ENCODE results near the gene ALOXE3. TPM values are rescaled to one million over a fixed set of nuclear protein-coding genes. Genes with fewer than 3 reads are reported as not detected.
A peak's percentile ranks its signal among the peaks of the same experiment; 100 is the strongest.

The ALOXE3 gene
- total RNA-seq, 6 donors from 2014 or later: not detected

DNA sequence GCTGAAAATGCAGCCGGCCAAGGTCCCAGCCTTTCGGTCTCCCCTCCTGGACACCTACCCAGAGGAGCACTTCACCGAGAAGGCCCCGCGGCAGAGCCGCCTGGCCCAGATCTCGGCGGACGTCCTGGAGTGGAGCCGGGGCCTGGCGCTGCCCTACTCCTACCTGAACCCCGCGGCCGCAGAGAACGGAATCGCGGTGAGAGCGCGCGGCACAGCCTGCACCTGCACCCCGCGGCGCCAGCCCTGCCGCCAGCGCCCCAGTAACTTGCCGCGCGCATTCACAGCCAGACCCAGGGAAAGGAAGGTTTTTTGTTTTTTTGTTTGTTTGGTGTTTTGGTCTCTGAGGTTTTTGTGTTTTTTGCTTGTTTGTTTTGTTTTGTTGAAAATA is 46.0 kb downstream of the ALOXE3 start:
- peaks cover 0 to 34% (median 26%) of the 10 kb centered on the region in 4 donors for H3K27me3 ChIP-seq
- H3K27ac ChIP-seq: no peak overlapping the region
- H3K36me3 ChIP-seq: no peaks in the 10 kb centered on the region
- peaks cover 30 to 40% (median 33%) of the 10 kb centered on the region in 4 donors for H3K4me1 ChIP-seq
- DNase-seq (peak in 1 of 2 donors; percentile 84), ATAC-seq (ENCODE audit: low FRiP score in 2 of 2) (no peak)
- no peaks in the 10 kb centered on the region for H3K9me3 ChIP-seq
- TF ChIP-seq, protein P1, sequence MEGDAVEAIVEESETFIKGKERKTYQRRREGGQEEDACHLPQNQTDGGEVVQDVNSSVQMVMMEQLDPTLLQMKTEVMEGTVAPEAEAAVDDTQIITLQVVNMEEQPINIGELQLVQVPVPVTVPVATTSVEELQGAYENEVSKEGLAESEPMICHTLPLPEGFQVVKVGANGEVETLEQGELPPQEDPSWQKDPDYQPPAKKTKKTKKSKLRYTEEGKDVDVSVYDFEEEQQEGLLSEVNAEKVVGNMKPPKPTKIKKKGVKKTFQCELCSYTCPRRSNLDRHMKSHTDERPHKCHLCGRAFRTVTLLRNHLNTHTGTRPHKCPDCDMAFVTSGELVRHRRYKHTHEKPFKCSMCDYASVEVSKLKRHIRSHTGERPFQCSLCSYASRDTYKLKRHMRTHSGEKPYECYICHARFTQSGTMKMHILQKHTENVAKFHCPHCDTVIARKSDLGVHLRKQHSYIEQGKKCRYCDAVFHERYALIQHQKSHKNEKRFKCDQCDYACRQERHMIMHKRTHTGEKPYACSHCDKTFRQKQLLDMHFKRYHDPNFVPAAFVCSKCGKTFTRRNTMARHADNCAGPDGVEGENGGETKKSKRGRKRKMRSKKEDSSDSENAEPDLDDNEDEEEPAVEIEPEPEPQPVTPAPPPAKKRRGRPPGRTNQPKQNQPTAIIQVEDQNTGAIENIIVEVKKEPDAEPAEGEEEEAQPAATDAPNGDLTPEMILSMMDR (IDR thresholded peaks at IDR 0.05): no peak
- TF ChIP-seq POLR2A (IDR thresholded peaks at IDR 0.05) (no peak), EP300 (IDR thresholded peaks at IDR 0.05) (no peak), POLR2AphosphoS5 (IDR thresholded peaks at IDR 0.05) (no peak)
- 20 to 31% methylated on average over 27 to 28 of the region's 28 CpGs for WGBS, 2 donors
- H3K4me3 ChIP-seq: peak overlapping the region in 2 of 4 donors; percentile 0 to 18

DNA sequence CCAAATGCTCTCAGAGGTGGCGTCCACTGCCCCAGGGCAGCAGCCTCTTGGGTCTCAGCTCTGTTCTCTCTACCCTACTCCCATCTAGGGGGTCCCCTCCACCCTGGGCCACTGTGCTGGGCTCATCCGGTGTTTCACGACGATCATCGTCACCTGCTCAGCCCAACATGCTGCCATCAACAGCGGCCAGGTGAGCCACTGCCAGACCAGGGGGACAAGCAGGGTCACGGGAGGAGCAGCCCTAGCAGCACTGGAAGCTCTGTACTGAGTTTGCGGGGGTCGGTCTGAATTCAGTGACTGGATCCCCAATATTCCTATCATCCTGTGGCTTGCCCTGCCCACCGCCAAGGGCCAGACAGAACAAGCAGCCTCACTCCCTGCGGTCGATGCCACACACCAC is 46.8 kb downstream of the ALOXE3 start:
- H3K27me3 ChIP-seq: peaks cover 0 to 34% (median 23%) of the 10 kb centered on the region in 4 donors
- H3K4me3 ChIP-seq: no peak overlapping the region
- no peak overlapping the region for H3K27ac ChIP-seq
- DNase-seq: no peak
- peaks cover 30 to 40% (median 33%) of the 10 kb centered on the region in 4 donors for H3K4me1 ChIP-seq
- H3K36me3 ChIP-seq: no peaks in the 10 kb centered on the region
- no peak for TF ChIP-seq POLR2AphosphoS5 (IDR thresholded peaks at IDR 0.05)
- no peak for TF ChIP-seq EP300 (IDR thresholded peaks at IDR 0.05)
- TF ChIP-seq, protein P1 (IDR thresholded peaks at IDR 0.05): no peak
- no peak for TF ChIP-seq POLR2A (IDR thresholded peaks at IDR 0.05)
- H3K9me3 ChIP-seq: no peaks in the 10 kb centered on the region
- 85 to 91% methylated on average over 8 to 12 of the region's 12 CpGs for WGBS, 2 donors
- ATAC-seq (ENCODE audit: low FRiP score in 2 of 2): no peak

DNA sequence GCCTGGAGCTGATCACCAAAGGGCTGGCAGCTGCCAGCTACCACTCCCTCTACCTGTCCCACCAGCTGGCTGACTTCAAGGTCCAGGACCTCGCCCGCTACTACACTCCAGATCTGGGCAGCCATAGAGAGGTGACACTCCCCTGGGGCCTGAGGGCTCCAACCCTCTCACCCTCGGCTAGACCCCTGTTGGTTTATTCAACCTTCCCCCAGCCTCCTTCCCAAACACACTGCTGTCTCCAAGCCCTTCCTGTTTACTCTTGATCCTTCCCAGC is 48.8 kb downstream of the ALOXE3 start:
- ATAC-seq (ENCODE audit: low FRiP score in 2 of 2): no peak
- Histone ChIP-seq H3K27me3 (peaks cover 0 to 24% (median 18%) of the 10 kb centered on the region in 4 donors), H3K36me3 (no peaks in the 10 kb centered on the region), H3K4me1 (peaks cover 30 to 40% (median 33%) of the 10 kb centered on the region in 4 donors), H3K27ac (peak overlapping the region in 3 of 4 donors; percentile 30 to 59 (median 32)), H3K4me3 (no peak overlapping the region), H3K9me3 (no peaks in the 10 kb centered on the region)
- WGBS, 2 donors: 61 to 70% methylated on average over 3 of the region's 3 CpGs
- DNase-seq: no peak
- TF ChIP-seq EP300 (IDR thresholded peaks at IDR 0.05) (no peak), POLR2A (IDR thresholded peaks at IDR 0.05) (no peak), POLR2AphosphoS5 (IDR thresholded peaks at IDR 0.05) (no peak)
- TF ChIP-seq, protein P1 (IDR thresholded peaks at IDR 0.05): no peak

DNA sequence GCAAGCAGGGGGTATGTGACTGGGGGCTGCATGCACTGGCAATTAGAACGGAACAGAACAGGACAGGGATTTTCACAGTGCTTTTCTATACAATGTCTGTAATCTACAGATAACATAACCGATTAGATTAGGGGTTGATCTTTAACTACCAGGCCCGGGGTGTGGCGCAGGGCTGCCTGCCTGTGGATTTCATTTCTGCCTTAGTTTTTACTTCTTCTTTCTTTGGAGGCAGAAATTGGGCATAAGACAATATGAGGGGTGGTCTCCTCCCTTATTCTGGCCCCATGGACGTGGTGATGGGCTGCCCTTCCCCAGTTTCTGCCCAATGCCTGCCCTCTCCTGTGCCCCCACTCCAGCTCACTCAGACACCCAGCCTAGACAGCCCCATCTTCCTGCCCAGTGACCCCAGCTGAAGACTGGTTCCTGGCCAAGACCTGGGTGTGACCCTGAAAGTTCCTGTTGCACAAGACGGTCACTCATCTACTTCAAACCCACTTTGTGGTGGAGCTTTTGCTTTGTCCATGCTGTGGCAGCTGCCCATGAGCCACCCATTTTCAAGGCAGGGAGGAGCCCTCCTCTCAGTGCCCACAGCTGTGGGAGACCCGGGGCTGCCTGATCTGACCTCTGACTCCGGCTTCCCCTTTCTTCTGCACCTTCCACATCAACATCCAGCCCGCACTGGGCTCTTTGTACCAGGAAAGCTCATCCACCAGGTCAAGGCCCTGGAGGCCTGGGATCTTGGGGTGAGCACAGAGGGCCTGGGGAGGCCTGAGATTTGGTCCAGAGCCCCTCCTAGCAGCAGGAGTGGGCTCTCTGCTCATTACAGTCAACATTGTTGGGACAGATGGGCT is 49.4 kb downstream of the ALOXE3 start:
- Histone ChIP-seq H3K4me3 (no peak overlapping the region), H3K9me3 (no peaks in the 10 kb centered on the region), H3K27ac (peak overlapping the region in 3 of 4 donors; percentile 30 to 59 (median 32)), H3K27me3 (peaks cover 0 to 23% (median 14%) of the 10 kb centered on the region in 4 donors), H3K4me1 (peaks cover 29 to 39% (median 32%) of the 10 kb centered on the region in 4 donors), H3K36me3 (no peaks in the 10 kb centered on the region)
- 57% methylated on average over 8 to 9 of the region's 9 CpGs for WGBS, 2 donors
- ATAC-seq (ENCODE audit: low FRiP score in 2 of 2): peak; percentile 17 to 73
- DNase-seq: peak in 1 of 2 donors; percentile 77
- TF ChIP-seq POLR2AphosphoS5 (IDR thresholded peaks at IDR 0.05) (peak; percentile 20 to 42), EP300 (IDR thresholded peaks at IDR 0.05) (no peak)
- TF ChIP-seq, protein P1 (IDR thresholded peaks at IDR 0.05): no peak

Data from upper lobe of left lung (tissue), 6 donors.